Naive thymus-derived CD4-positive, alpha-beta T cell (primary cell): ENCODE measurements around the gene PACRG. TPM values are rescaled to one million over a fixed set of nuclear protein-coding genes. Genes with fewer than 3 reads are reported as not detected.

Experiments used
- ATAC-seq: fragments of 150-1000 bp; cut with Tn5 transposase; 2 replicates; pipeline ENCODE4 v1.10.0; 2021; ENCODE audit warnings: mild to moderate bottlenecking, moderate library complexity
- CTCF ChIA-PET: fragments of 350-600 bp; sonication (Branson Sonifier 250); formaldehyde crosslinking; loops from one replicate; lab custom pipeline; 2021; ENCODE audit warnings: antibody characterized with exemption; lab: Charles Lee
- POLR2A ChIA-PET: fragments of 350-600 bp; sonication (Branson Sonifier 250); formaldehyde crosslinking; loops from one replicate; lab custom pipeline; 2021; ENCODE audit warnings: antibody characterized with exemption, inconsistent platforms; lab: Charles Lee
- DNase-seq, 9 donors: peaks; one replicate each; pipeline versions ENCODE4 v3.0.0 to v3.0.0-alpha.2; 2020 to 2022; ENCODE audit warnings: mixed read lengths in 1 of 9
- H3K27ac ChIP-seq: one replicate; pipeline ENCODE4 v1.7.0; 2013; ENCODE audit warnings: mild to moderate bottlenecking, low read depth, low read length, moderate library complexity
- H3K27me3 ChIP-seq, 2 donors: one replicate each; pipeline ENCODE4 v1.7.0; 2013; ENCODE audit warnings: low read length in 2 of 2, mild to moderate bottlenecking in 2 of 2, moderate library complexity in 2 of 2; ENCODE audit not compliant: control insufficient read depth in 2 of 2, insufficient read depth in 2 of 2
- H3K36me3 ChIP-seq, 3 experiments: 1 replicate in 2 of 3; 2 replicates in 1 of 3; pipeline ENCODE4 v1.7.0; 2013; ENCODE audit warnings: low read length in 3 of 3, mild to moderate bottlenecking in 3 of 3, moderate library complexity in 1 of 3; ENCODE audit not compliant: insufficient read depth in 3 of 3, control insufficient read depth in 2 of 3
- H3K4me1 ChIP-seq, 2 donors: one replicate each; pipeline ENCODE4 v1.7.0; 2013; ENCODE audit warnings: low read length in 2 of 2, mild to moderate bottlenecking in 2 of 2, moderate library complexity in 1 of 2; ENCODE audit not compliant: control insufficient read depth in 2 of 2, insufficient read depth in 2 of 2
- H3K4me3 ChIP-seq: 2 replicates; pipeline ENCODE4 v1.7.0; 2013; ENCODE audit warnings: mild to moderate bottlenecking, low read length
- H3K9me3 ChIP-seq, 3 experiments: 1 replicate in 2 of 3; 2 replicates in 1 of 3; pipeline ENCODE4 v1.7.0; 2013; ENCODE audit warnings: low read length in 3 of 3; ENCODE audit not compliant: control insufficient read depth in 2 of 3
- H3K27ac Mint-ChIP-seq, 9 donors: one replicate each; pipeline ENCODE4 v1.8.0; 2020 to 2022; ENCODE audit warnings: mixed read lengths in 9 of 9, mild to moderate bottlenecking in 8 of 9, moderate library complexity in 5 of 9, inconsistent platforms in 2 of 9
- H3K27me3 Mint-ChIP-seq, 5 donors: one replicate each; pipeline ENCODE4 v1.8.0; 2021 to 2022; ENCODE audit warnings: mixed read lengths in 5 of 5, mild to moderate bottlenecking in 1 of 5
- H3K36me3 Mint-ChIP-seq, 5 donors: one replicate each; pipeline ENCODE4 v1.8.0; 2020 to 2022; ENCODE audit warnings: mixed read lengths in 5 of 5, mild to moderate bottlenecking in 3 of 5, inconsistent platforms in 1 of 5
- H3K4me1 Mint-ChIP-seq, 7 donors: one replicate each; pipeline ENCODE4 v1.8.0; 2020 to 2022; ENCODE audit warnings: mixed read lengths in 7 of 7, mild to moderate bottlenecking in 3 of 7, inconsistent platforms in 1 of 7
- H3K4me3 Mint-ChIP-seq, 10 donors: one replicate each; pipeline ENCODE4 v1.8.0; 2020 to 2022; ENCODE audit warnings: mild to moderate bottlenecking in 10 of 10, mixed read lengths in 10 of 10, moderate library complexity in 6 of 10, inconsistent platforms in 2 of 10
- H3K9me3 Mint-ChIP-seq, 11 donors: one replicate each; pipeline ENCODE4 v1.8.0; 2020 to 2022; ENCODE audit warnings: mixed read lengths in 11 of 11, mild to moderate bottlenecking in 4 of 11, inconsistent platforms in 1 of 11, moderate library complexity in 1 of 11
- intact Hi-C, 2 donors: fragments of 100-400 bp; cut with micrococcal nuclease; formaldehyde crosslinking; loops; one replicate each; pipeline ENCODE4 v1.15.1; 2023
- polyA plus RNA-seq, 2 donors: library from polyadenylated mRNA; unstranded; fragments of 300-500 nt; fragmentation: Illumina TruSeq; gene quantifications; one replicate each; pipeline ENCODE4 v1.2.3, GENCODE V29; 2021
- total RNA-seq, 6 experiments: library from RNA in 5 of 6; stranded (reverse) in 5 of 6; gene quantifications; 1 replicate in 5 of 6; 2 replicates in 1 of 6; pipeline ENCODE4 v1.2.3 and lab custom pipeline; 2021 to 2026

The PACRG gene
- total and polyA plus RNA-seq, 7 experiments from 2014 or later: 0.89 to 2.2 (median 1.5) TPM; not detected in 1

DNA sequence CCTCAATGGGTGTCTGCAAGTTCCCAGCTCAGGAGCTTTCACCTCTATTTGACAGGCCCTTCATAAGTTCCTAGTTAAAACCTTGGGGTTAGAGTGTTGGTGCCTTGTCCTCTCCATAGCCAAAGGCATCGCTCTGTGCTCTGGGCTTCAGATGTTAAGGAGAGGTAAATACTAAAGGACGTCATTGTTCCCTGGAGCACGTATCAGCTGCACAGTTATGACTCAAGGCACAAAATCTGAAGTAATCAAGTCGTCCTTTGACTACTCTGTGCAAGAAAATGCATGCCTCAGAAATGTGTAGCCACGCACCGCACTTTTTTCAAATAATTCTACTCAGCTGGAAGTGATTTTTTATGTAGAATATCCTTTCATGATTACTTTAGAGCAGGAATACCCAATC lies 446.0 kb downstream of the PACRG start:
- H3K36me3 ChIP-seq: no peaks in the 10 kb centered on the region
- Mint-ChIP-seq H3K27ac (no peak overlapping the region), H3K36me3 (no peaks in the 10 kb centered on the region), H3K9me3 (peaks cover 0 to 2% (median 0%) of the 10 kb centered on the region in 11 donors), H3K4me3 (no peak overlapping the region), H3K27me3 (peaks cover 0 to 18% (median 12%) of the 10 kb centered on the region in 5 donors), H3K4me1 (peaks cover 0 to 3% (median 0%) of the 10 kb centered on the region in 7 donors)
- ChIA-PET POLR2A (no interaction called here), CTCF (interaction anchor here (1.0 kb wide), 1 partner anchor 783 kb away, joined by 3 read pairs; no protein-coding TSS in a partner anchor)
- H3K4me1 ChIP-seq: no peaks in the 10 kb centered on the region
- intact Hi-C loops: loop anchor here (5.0 to 10.0 kb wide), 3 partner anchors 1751 to 1781 kb away; no protein-coding TSS in a partner anchor
- no peak overlapping the region for H3K27ac ChIP-seq
- DNase-seq (no peak), ATAC-seq (no peak)
- no peaks in the 10 kb centered on the region for H3K9me3 ChIP-seq
- no peak overlapping the region for H3K4me3 ChIP-seq
- no peaks in the 10 kb centered on the region for H3K27me3 ChIP-seq

DNA sequence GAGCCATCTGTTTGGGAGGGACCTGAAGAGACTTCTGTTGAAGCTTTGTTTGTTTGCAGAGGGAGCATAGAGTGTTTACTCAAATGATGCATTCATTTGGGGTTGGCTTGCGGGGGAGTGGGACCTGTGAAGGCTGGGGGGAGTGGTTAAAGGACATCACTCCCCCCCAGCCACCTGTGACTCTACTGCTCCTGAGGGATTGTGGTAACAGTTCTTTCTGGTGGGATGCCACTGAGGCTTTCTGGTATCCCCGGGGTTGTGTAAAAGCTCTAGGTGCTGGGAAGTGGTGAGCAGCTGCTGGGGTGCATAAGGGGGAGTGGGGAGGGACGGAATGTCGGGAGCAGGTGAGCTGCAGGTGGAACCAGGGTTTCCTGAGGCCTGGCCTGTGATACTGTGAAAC lies 447.5 kb downstream of the PACRG start:
- ChIA-PET CTCF (no interaction called here), POLR2A (no interaction called here)
- H3K9me3 ChIP-seq: no peaks in the 10 kb centered on the region
- H3K27ac ChIP-seq: no peak overlapping the region
- no peak overlapping the region for H3K4me3 ChIP-seq
- H3K36me3 ChIP-seq: no peaks in the 10 kb centered on the region
- DNase-seq: no peak
- intact Hi-C loops: loop anchor here (10.0 kb wide), 2 partner anchors 1750 to 1780 kb away; no protein-coding TSS in a partner anchor
- no peak for ATAC-seq
- H3K27me3 ChIP-seq: no peaks in the 10 kb centered on the region
- H3K9me3 Mint-ChIP-seq: peaks cover 0 to 2% (median 0%) of the 10 kb centered on the region in 11 donors
- no peak overlapping the region for H3K4me3 Mint-ChIP-seq
- H3K27ac Mint-ChIP-seq: no peak overlapping the region
- no peaks in the 10 kb centered on the region for H3K4me1 ChIP-seq
- no peaks in the 10 kb centered on the region for H3K36me3 Mint-ChIP-seq
- peaks cover 0 to 18% (median 12%) of the 10 kb centered on the region in 5 donors for H3K27me3 Mint-ChIP-seq
- H3K4me1 Mint-ChIP-seq: peaks cover 0 to 3% (median 0%) of the 10 kb centered on the region in 7 donors

DNA sequence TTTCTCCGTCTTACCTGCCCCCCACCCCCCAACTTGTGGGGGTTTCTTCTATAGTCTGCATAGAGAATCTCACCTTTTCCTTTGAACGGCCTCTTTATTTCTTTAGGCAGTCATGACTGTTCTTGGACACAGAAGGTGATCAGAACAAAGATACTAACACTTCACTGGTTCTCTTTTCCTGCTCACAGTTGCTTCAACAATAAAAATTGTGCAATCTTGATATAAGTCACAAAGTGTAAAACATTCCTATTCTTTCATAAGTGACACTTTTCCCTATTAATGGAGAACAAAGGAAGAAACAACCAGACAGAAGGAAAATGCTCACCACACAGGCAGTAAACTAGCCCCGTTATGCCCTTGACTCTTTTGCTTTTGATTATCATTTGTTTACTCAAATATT lies 448.3 kb downstream of the PACRG start:
- Histone ChIP-seq H3K4me1 (no peaks in the 10 kb centered on the region), H3K9me3 (no peaks in the 10 kb centered on the region), H3K36me3 (no peaks in the 10 kb centered on the region), H3K27ac (no peak overlapping the region), H3K27me3 (no peaks in the 10 kb centered on the region), H3K4me3 (no peak overlapping the region)
- Mint-ChIP-seq H3K27me3 (peaks cover 0 to 18% (median 12%) of the 10 kb centered on the region in 5 donors), H3K4me1 (no peaks in the 10 kb centered on the region), H3K9me3 (no peaks in the 10 kb centered on the region), H3K36me3 (no peaks in the 10 kb centered on the region), H3K27ac (no peak overlapping the region), H3K4me3 (no peak overlapping the region)
- POLR2A ChIA-PET: no interaction called here
- intact Hi-C loops: loop anchor here (10.0 kb wide), 2 partner anchors 1749 to 1781 kb away; no protein-coding TSS in a partner anchor
- ATAC-seq: no peak
- CTCF ChIA-PET: no interaction called here
- DNase-seq: no peak

DNA sequence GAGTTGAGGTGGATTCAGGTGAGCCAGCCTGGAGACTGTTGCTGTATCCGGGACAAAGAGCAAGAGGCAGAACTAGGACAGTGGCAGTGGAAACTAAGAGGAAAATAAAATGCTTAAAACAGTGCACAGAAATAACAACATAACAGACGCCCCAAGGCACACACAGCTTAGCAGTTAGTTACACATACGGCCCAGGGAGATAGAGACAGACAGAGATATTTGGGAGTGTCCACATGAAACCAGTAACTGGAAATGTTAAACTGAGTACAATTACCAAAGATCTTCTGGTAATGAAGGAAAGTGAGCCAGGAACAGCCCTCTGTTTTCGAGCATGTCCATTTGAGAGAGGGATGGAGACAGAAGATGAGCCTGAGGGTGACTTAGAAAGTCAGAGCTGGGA lies 449.2 kb downstream of the PACRG start:
- ChIA-PET POLR2A (no interaction called here), CTCF (no interaction called here)
- no peaks in the 10 kb centered on the region for H3K9me3 Mint-ChIP-seq
- no peak overlapping the region for H3K4me3 Mint-ChIP-seq
- Histone ChIP-seq H3K36me3 (no peaks in the 10 kb centered on the region), H3K9me3 (no peaks in the 10 kb centered on the region), H3K4me3 (no peak overlapping the region), H3K27me3 (no peaks in the 10 kb centered on the region), H3K27ac (no peak overlapping the region), H3K4me1 (no peaks in the 10 kb centered on the region)
- H3K4me1 Mint-ChIP-seq: no peaks in the 10 kb centered on the region
- intact Hi-C loops: loop anchor here (10.0 kb wide), 2 partner anchors 1748 to 1782 kb away; no protein-coding TSS in a partner anchor
- DNase-seq: no peak
- H3K36me3 Mint-ChIP-seq: no peaks in the 10 kb centered on the region
- no peak overlapping the region for H3K27ac Mint-ChIP-seq
- no peak for ATAC-seq
- H3K27me3 Mint-ChIP-seq: peaks cover 0 to 24% (median 12%) of the 10 kb centered on the region in 5 donors

DNA sequence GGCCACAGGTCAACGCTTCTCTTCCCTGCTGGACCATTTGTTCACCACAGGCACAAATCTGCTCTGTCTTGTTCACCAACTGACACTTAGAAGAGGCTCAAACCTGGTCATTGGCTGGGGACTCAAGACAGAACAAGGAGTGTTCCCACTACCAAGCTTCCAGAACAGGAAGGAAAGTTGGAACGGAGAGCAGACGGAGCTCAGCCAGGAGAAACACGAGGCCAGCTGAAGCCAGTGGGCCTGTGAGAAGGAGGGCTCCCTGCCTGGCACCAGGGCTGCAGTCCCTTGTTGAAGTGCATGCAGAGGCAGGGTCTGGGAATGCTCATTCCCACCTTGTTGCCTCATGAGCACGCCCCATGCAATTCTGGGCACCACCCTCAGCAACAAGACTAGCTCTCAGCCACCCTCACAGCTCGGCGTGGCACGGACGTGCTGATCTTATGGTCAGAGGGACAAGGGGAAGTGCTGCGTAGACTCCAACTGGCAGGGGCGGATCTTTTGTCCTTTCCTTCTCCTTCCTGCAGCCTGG lies 450.2 kb downstream of the PACRG start:
- Histone ChIP-seq H3K36me3 (no peaks in the 10 kb centered on the region), H3K4me1 (no peaks in the 10 kb centered on the region), H3K9me3 (no peaks in the 10 kb centered on the region), H3K27ac (no peak overlapping the region), H3K4me3 (no peak overlapping the region), H3K27me3 (no peaks in the 10 kb centered on the region)
- ChIA-PET POLR2A (no interaction called here), CTCF (no interaction called here)
- Mint-ChIP-seq H3K9me3 (no peaks in the 10 kb centered on the region), H3K4me3 (no peak overlapping the region), H3K27me3 (peaks cover 0 to 29% (median 12%) of the 10 kb centered on the region in 5 donors), H3K27ac (no peak overlapping the region), H3K4me1 (no peaks in the 10 kb centered on the region), H3K36me3 (no peaks in the 10 kb centered on the region)
- ATAC-seq (no peak), DNase-seq (no peak)
- intact Hi-C loops: loop anchor here (10.0 kb wide), 2 partner anchors 1747 to 1783 kb away; no protein-coding TSS in a partner anchor

DNA sequence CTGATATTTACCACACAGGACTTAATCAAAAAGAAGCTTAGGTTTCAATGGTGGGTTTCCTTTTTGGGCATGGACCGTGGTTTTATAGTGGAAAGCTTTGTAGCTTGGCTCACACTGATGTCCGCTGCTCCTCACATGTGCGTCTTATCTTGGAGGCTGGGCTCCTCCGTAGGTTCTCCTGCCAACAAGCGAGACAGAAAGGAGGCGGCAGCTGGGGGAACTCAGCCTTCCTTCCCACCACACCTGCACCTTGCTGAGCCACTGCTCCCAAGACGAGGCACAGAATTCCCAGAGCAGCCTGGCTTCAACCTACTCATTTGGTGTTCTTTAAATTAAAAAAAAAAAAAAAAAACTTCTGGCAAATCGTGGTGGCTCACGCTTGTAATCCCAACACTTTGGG lies 451.3 kb downstream of the PACRG start:
- ChIA-PET POLR2A (no interaction called here), CTCF (no interaction called here)
- Mint-ChIP-seq H3K27me3 (peaks cover 0 to 29% (median 12%) of the 10 kb centered on the region in 5 donors), H3K27ac (no peak overlapping the region), H3K4me1 (no peaks in the 10 kb centered on the region), H3K4me3 (no peak overlapping the region), H3K9me3 (no peaks in the 10 kb centered on the region), H3K36me3 (no peaks in the 10 kb centered on the region)
- Histone ChIP-seq H3K9me3 (no peaks in the 10 kb centered on the region), H3K27me3 (no peaks in the 10 kb centered on the region), H3K4me1 (no peaks in the 10 kb centered on the region), H3K36me3 (no peaks in the 10 kb centered on the region), H3K27ac (no peak overlapping the region), H3K4me3 (no peak overlapping the region)
- no peak for DNase-seq
- intact Hi-C loops: loop anchor here (1.0 to 10.0 kb wide), 3 partner anchors 30 to 1784 kb away; no protein-coding TSS in a partner anchor
- ATAC-seq: no peak

DNA sequence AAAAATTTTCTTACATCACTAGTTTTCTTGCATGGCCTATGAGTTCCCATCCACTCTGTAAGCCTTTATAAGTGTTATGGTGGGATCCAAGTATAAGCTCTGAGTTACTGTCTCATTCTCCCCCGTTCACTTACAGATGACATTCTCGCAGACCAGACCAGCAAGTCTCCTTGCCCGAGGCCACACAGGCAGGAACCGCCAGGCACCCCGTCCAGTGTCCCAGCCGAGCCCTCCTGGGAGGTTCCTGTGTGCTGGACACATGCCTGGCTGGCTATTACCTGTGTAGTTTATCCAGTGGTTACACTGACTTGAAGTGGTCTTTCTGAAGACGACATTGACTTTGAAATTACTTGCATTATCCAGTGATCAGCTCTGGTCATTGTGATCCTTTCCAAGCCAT lies 451.9 kb downstream of the PACRG start:
- DNase-seq: no peak
- H3K27ac Mint-ChIP-seq: no peak overlapping the region
- Histone ChIP-seq H3K9me3 (no peaks in the 10 kb centered on the region), H3K4me3 (no peak overlapping the region), H3K36me3 (no peaks in the 10 kb centered on the region), H3K4me1 (no peaks in the 10 kb centered on the region), H3K27ac (no peak overlapping the region), H3K27me3 (no peaks in the 10 kb centered on the region)
- peaks cover 0 to 29% (median 12%) of the 10 kb centered on the region in 5 donors for H3K27me3 Mint-ChIP-seq
- ChIA-PET POLR2A (no interaction called here), CTCF (no interaction called here)
- no peaks in the 10 kb centered on the region for H3K4me1 Mint-ChIP-seq
- intact Hi-C loops: loop anchor here (1.0 to 10.0 kb wide), 3 partner anchors 30 to 1785 kb away; no protein-coding TSS in a partner anchor
- no peak for ATAC-seq
- H3K36me3 Mint-ChIP-seq: no peaks in the 10 kb centered on the region
- H3K4me3 Mint-ChIP-seq: no peak overlapping the region
- H3K9me3 Mint-ChIP-seq: no peaks in the 10 kb centered on the region
